Activated naive CD4-positive, alpha-beta T cell treated with Interleukin-2 at 50 U/mL for 16 hours (primary cell): ENCODE data around the gene AFP.

Source experiments
- DNase-seq: peaks from one replicate; pipeline ENCODE4 v3.0.0-alpha.2; 2020

AFP gene

GRCh38 chr4:73439445-73439844, 3.4 kb downstream of the AFP start:
- DNase-seq, result no peak

- no peak for DNase-seq
Observed at GRCh38 chr4:73439991-73440390, 4.0 kb downstream of the AFP start.

GRCh38 chr4:73440653-73441052, 4.6 kb downstream of the AFP start:
- no peak for DNase-seq

- no peak for DNase-seq
Observed at GRCh38 chr4:73442275-73442674, 6.3 kb downstream of the AFP start.

- DNase-seq, result no peak
Observed at GRCh38 chr4:73443224-73443623, 7.2 kb downstream of the AFP start.

- DNase-seq, result no peak
Observed at GRCh38 chr4:73445383-73446335, 9.6 kb downstream of the AFP start.

GRCh38 chr4:73446336-73446938, 10.4 kb downstream of the AFP start:
- DNase-seq, result no peak

GRCh38 chr4:73447671-73448070, 11.7 kb downstream of the AFP start:
- no peak for DNase-seq

GRCh38 chr4:73448448-73449203, 12.6 kb downstream of the AFP start:
- no peak for DNase-seq

- no peak for DNase-seq
Observed at GRCh38 chr4:73450398-73451004, 14.5 kb downstream of the AFP start.

- no peak for DNase-seq
Observed at GRCh38 chr4:73451404-73451803, 15.4 kb downstream of the AFP start.

GRCh38 chr4:73451981-73452747, 16.1 kb downstream of the AFP start:
- DNase-seq, result no peak

GRCh38 chr4:73452953-73453700, 17.1 kb downstream of the AFP start:
- DNase-seq, result no peak

- DNase-seq, result no peak
Observed at GRCh38 chr4:73453701-73454005, 17.6 kb downstream of the AFP start.

- DNase-seq, result no peak
Observed at GRCh38 chr4:73454920-73455319, 18.9 kb downstream of the AFP start.

GRCh38 chr4:73456177-73457022, 20.4 kb downstream of the AFP start:
- DNase-seq, result no peak

- no peak for DNase-seq
Observed at GRCh38 chr4:73458184-73459047, 22.4 kb downstream of the AFP start.

GRCh38 chr4:73459048-73459421, 23.0 kb downstream of the AFP start:
- no peak for DNase-seq

- no peak for DNase-seq
Observed at GRCh38 chr4:73460913-73461522, 25.0 kb downstream of the AFP start.
